GM10847 (cell line): ENCODE data around the gene SMYD3.

Experiments
- POLR2A ChIP-seq: IDR thresholded peaks from 2 replicates; pipeline ENCODE4 v1.6.1; 2011; ENCODE audit not compliant: insufficient read length; ENCODE audit errors: extremely low read depth

The SMYD3 gene

GRCh38 chr1:246417813-246418564 is 89.1 kb downstream of the SMYD3 start:
- TF ChIP-seq POLR2A = no peak

GRCh38 chr1:246417152-246417812 is 89.8 kb downstream of the SMYD3 start:
- no peak for TF ChIP-seq POLR2A

- TF ChIP-seq POLR2A = no peak
Measured at GRCh38 chr1:246416261-246416660, 90.8 kb downstream of the SMYD3 start.

GRCh38 chr1:246415028-246415427 is 92.1 kb downstream of the SMYD3 start:
- no peak for TF ChIP-seq POLR2A

GRCh38 chr1:246413430-246413829 is 93.6 kb downstream of the SMYD3 start:
- no peak for TF ChIP-seq POLR2A

- no peak for TF ChIP-seq POLR2A
Measured at GRCh38 chr1:246404078-246404477, 103.0 kb downstream of the SMYD3 start.

- TF ChIP-seq POLR2A = no peak
Measured at GRCh38 chr1:246398126-246398813, 108.8 kb downstream of the SMYD3 start.

GRCh38 chr1:246397046-246397445 is 110.0 kb downstream of the SMYD3 start:
- no peak for TF ChIP-seq POLR2A

- TF ChIP-seq POLR2A = no peak
Measured at GRCh38 chr1:246396322-246396721, 110.8 kb downstream of the SMYD3 start.

- TF ChIP-seq POLR2A = no peak
Measured at GRCh38 chr1:246394121-246394520, 113.0 kb downstream of the SMYD3 start.

GRCh38 chr1:246390855-246391254 is 116.2 kb downstream of the SMYD3 start:
- no peak for TF ChIP-seq POLR2A

- no peak for TF ChIP-seq POLR2A
Measured at GRCh38 chr1:246384616-246385015, 122.5 kb downstream of the SMYD3 start.

- no peak for TF ChIP-seq POLR2A
Measured at GRCh38 chr1:246383791-246384190, 123.3 kb downstream of the SMYD3 start.

- TF ChIP-seq POLR2A = no peak
Measured at GRCh38 chr1:246383239-246383589, 123.9 kb downstream of the SMYD3 start.

GRCh38 chr1:246382589-246383238 is 124.4 kb downstream of the SMYD3 start:
- no peak for TF ChIP-seq POLR2A

- no peak for TF ChIP-seq POLR2A
Measured at GRCh38 chr1:246381452-246381851, 125.6 kb downstream of the SMYD3 start.
